GM12874 (cell line): Measurements from ENCODE around the gene RBM45.

ENCODE experiments used
- TF ChIP-seq, protein P1 (sequence below): IDR thresholded peaks from 2 replicates; pipeline ENCODE4 v1.5.1; 2011; ENCODE audit warnings: low read depth, mild to moderate bottlenecking, control low read depth, low read length, moderate library complexity; ENCODE audit not compliant: insufficient read depth

RBM45 gene

DNA sequence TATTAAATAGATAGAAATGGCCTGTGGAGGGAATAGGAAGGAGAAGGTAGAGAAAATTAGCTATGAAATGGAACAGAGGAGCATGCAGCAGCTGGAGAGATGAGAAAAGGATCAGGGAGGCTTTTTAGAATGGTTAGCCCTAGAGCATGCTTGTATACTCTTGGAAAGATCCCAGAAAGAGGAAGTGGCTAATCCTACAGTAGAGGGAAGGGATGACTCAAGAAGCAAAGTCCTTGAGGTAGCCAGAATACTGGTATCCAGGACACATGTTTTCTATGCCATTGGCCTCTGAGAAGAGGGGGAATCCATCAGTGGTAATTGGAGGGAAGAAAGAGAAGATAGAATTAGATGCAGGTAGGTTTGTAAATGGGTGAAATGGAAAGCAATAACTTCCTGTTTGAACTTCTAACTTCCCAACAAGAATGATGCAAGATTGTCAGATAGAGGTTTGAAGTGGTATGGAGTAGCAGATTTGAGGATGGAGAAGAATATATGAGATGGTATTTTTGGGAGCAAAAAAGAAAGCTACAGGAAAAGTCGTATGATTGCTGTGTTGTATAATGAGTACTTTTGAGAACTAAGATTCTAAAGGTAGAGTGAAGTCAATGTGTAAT lies 64.9 kb downstream of the RBM45 start:
- TF ChIP-seq, protein P1, sequence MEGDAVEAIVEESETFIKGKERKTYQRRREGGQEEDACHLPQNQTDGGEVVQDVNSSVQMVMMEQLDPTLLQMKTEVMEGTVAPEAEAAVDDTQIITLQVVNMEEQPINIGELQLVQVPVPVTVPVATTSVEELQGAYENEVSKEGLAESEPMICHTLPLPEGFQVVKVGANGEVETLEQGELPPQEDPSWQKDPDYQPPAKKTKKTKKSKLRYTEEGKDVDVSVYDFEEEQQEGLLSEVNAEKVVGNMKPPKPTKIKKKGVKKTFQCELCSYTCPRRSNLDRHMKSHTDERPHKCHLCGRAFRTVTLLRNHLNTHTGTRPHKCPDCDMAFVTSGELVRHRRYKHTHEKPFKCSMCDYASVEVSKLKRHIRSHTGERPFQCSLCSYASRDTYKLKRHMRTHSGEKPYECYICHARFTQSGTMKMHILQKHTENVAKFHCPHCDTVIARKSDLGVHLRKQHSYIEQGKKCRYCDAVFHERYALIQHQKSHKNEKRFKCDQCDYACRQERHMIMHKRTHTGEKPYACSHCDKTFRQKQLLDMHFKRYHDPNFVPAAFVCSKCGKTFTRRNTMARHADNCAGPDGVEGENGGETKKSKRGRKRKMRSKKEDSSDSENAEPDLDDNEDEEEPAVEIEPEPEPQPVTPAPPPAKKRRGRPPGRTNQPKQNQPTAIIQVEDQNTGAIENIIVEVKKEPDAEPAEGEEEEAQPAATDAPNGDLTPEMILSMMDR = no peak
